Activated T-helper 1 cell treated with Interleukin-2 at 50 U/mL for 16 hours (primary cell): ENCODE measurements around the gene ZNF74.

Experiments used
- DNase-seq: peaks from one replicate; pipeline ENCODE4 v3.0.0-alpha.2; 2020; ENCODE audit warnings: low read depth

Gene ZNF74

GRCh38 chr22:20433191-20433590, 39.2 kb downstream of the ZNF74 start:
- DNase-seq = no peak

GRCh38 chr22:20433686-20434241, 39.8 kb downstream of the ZNF74 start:
- no peak for DNase-seq

DNA sequence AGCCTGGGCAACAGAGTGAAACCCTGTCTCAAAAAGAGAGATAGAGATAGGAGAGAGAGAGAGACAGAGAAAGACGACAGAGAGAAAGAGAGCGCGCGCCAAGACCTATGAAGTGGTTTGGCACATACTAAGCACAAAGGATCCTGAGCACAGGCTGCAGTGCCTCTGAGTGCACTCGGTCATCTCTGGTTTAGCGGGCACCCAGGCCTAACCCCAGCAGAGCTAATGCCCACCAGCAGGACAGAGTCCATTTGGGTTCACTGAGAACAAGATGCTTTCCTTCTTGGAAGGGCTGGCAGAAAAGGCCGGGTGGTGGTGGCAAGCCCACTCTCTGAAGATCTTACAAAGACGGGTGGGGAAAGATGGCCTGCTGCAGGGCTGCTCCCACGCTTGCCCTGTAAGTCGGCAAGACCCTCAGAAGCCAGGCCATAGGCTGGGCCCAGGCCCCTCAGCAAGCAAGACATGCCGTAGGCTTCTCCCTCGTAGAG, 40.4 kb downstream of the ZNF74 start:
- no peak for DNase-seq

GRCh38 chr22:20434773-20435172, 40.8 kb downstream of the ZNF74 start:
- no peak for DNase-seq

- no peak for DNase-seq
These were observed 41.7 kb downstream of the ZNF74 start for GRCh38 chr22:20435436-20436306.

GRCh38 chr22:20436307-20436767, 42.4 kb downstream of the ZNF74 start:
- DNase-seq = no peak

GRCh38 chr22:20436768-20437612, 43.0 kb downstream of the ZNF74 start:
- no peak for DNase-seq

DNA sequence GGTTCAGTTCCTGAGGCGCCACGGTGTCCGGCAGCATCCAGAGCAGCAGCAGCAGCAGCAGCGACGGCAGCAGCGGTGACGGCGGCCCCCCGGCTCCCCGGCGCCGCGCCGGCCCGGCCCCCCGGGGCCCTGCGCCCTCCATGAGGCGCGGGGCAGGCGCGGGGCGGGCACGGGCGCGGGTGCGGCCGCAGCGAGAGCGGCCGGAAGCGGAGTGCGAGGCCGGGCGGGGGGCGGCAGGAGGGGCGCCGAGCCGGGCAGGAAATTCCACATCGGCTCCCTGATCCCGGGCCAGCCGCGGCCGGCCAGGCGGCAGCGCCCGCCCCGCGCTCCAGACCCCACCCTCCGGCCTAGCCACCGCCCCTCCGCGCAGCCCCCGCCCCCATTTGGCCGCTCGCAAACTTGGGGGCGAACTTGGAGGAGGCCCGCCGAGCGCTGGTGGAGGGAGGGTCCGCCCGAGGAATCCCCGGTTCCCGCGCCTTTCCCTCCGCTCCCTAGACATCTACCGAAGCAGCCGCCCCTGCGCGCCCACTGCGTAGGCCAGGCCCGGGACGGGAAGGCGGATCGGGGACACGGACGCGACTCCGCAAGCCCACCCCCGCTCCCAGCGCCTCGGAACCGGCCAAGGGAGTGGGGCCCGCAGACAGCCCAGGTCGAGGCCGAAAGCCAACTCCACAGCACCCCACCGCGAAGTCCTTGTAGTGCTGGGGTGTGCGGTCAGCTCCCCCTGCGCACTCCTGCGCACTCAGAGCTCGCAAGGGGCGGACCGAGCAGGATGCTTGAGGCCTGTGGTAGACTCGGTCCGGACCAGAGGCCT, 43.9 kb downstream of the ZNF74 start, which contains the start of gene SCARF2:
Gene SCARF2, minus strand, starts transcription at position 213 of the 814 bp plus-strand sequence. Its CDS starts 71 bp downstream, at position 142.
- no peak for DNase-seq

DNA sequence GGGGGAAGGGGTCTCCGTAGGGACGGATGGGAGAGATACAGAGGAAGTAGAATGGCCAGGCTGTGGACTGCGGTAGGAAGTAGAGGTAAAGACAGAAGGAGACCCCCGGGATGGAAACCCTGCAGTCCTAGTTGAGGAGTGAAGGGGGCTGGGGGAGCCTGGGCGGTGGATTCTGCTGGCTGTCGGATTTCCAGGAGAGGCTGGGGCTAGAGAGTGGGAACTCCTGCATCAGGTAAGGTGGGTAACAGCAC, 44.4 kb downstream of the ZNF74 start:
- no peak for DNase-seq

- no peak for DNase-seq
These were observed 44.9 kb downstream of the ZNF74 start for GRCh38 chr22:20438678-20439492.

DNA sequence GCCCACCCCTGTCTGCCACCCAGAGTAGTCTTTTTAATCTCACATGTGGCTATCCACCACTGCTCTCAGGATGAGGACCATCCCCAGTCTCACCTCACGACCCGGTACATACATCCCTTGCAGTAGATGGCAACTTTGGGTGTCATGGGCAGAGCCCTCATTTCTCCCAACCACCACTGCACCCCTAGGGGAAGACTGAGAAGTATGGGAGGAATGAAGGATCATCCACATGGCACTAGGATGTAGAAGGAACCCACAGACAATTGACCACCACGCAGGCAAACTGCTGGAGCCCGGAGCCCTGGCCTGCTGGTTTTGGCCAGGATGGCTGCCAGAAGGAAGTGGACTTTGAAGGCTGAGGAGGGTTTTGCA, 45.6 kb downstream of the ZNF74 start:
- DNase-seq = no peak

GRCh38 chr22:20439928-20440575, 46.1 kb downstream of the ZNF74 start:
- DNase-seq = no peak

DNA sequence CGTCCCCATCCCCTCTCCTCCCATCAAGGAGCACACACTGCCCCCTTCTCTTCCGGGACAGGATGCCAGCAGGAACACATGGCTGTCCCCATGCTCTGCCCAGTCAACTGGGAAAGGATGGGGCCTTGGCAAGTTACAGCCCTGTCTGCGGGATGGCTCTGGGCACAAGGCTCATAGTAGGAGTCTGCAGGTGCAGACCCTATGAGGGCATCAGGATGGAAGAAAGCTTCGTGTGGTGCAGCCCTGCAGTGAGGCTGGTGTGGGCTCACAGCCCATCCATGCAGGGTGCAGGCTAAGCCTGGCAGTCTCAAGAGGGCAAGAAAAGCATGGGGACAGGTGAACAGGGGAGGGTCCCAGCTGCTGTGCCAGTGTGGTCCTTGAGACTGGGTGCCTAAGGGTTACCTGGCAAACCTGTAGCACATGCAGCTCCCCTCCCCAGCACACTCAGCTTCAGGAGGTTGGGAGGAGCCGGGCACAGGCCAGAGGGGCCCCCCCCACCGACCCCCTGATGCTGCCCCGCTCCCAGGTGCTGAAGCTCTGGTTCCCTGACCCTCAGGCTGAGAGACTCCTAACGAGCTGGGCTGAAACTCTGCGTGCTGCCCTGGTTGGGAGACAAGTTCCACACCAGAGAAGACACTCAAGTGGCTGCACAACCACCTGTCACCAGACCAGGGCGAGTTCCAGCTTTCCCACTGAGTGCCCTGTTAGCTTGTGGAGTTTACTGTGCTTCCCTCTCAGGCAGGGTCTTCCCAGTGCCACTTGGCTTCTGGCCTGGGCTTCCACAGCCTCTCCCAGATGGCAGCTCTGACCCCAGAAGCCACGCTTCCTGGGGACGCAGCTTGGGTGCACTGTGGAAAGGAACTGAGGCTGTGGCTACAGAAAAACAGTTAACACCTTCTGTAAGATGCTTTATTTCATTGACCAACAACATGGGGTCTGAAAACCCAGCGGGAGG, 47.0 kb downstream of the ZNF74 start:
- no peak for DNase-seq

DNA sequence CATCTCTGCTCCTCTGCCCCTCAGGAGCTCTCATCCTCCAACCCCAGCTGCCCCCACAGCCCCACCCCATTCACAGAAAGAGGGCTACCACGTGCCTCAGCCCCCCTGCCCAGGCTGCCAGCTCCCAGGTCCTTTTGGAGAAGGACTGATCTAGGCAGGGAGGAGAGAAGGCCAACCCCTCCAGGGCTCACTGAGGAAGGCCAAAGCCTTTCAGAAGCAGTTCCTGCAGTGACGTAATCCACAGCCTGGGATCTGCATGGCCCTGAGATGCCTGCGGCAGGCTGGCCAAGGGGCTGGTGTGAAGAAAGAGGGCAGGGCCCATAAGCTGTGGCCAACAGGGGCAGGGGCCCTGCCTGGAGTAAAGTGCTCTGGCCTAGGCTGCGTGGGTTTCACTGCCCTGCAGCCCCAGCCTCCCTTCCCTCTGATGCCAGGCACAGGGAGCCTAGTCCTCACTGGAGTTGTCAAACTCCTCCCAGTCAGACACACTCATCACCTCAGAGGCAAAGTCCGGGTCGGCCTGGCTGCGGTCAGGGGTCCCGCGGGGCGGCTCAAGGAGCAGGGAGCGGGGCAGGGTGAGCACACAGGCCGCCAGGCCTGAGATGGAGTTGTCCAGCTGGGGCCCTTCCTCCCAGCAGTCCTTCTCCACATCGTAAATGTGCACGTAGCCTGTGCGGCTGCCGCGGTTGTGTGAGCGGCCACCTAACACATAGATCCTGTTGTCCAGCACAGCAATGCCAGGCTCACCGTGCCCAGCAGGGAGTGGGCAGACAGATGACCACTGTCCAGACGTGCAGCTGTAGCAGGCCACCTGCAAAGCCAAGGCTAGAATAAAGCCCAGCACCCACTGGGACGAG, 47.9 kb downstream of the ZNF74 start:
- DNase-seq = no peak

GRCh38 chr22:20442485-20443284, 48.7 kb downstream of the ZNF74 start:
- DNase-seq = no peak

- DNase-seq = no peak
These were observed 50.4 kb downstream of the ZNF74 start for GRCh38 chr22:20444325-20444724.

DNA sequence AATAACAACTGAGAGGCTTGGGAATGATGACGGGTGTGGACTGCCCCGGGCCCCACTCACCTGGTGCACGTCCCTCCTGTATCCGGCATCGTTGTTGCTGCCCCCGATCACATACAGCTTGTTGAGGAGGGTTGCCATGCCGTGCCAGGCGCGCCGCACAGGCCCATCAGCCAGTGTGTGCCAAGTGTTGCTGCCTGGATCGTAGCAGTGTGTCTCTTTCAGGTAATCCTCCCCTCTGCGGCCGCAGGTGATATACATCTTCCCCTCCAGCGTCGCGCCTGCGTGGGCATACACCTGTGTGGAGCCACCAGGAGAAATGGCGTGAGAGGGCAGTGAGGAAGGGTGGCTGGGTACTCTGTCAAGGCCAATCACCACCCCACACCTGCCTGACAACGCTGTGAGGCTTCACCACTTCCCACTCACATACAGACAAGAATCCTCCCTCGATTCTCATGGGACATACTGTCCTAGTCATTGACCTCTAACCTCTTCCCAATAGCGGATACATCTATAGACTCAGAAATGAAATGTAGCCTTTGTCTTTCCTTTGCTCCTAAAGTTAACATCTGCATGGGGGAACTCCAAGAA, 52.5 kb downstream of the ZNF74 start:
- no peak for DNase-seq
